GM10847 (cell line): ENCODE results near the gene THOC5.

Experiments used
- POLR2A ChIP-seq: IDR thresholded peaks from 2 replicates; pipeline ENCODE4 v1.6.1; 2011; ENCODE audit not compliant: insufficient read length; ENCODE audit errors: extremely low read depth

The THOC5 gene

GRCh38 chr22:29459773-29460172 lies 93.8 kb downstream of the THOC5 start:
- no peak for TF ChIP-seq POLR2A

DNA sequence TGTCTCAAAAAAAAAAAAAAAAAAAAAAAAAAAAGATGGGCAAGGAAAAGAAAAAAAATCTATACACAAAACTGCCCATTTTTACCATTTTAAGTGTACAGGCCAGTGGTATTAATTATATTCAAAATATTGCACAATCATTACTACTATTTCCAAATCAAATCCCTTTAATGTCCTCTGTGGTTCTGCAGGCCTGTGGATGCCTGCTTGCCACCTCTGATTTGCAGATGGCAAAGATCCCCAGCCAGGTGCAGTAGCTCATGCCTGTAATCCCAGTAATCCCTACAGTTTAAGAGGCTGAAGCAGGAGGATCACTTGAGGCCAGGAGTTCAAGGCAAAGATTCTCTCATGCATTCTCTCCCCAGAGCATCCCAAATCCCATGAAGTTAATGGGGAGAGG lies 95.0 kb downstream of the THOC5 start:
- no peak for TF ChIP-seq POLR2A

DNA sequence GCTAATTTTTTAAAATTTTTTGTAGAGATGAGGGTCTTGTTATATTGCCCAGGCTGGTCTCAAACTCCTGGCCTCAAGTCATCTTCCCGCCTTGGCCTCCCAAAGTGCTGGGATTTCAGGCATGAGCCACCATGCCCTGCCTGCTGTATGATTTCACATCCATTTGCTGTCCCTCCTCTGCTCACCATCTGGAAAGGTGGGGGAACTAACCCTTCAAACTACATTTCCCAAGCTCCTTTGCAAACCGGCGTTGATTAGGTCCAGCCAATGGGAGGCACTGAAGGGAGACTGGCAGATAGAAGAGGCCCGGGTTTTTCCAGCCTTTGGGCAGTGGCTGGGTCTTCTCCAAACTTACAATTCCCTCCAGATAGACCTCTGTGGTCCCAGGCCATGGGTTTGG lies 95.8 kb downstream of the THOC5 start:
- no peak for TF ChIP-seq POLR2A

GRCh38 chr22:29456211-29456671 lies 97.3 kb downstream of the THOC5 start:
- TF ChIP-seq POLR2A: no peak
